Liver (tissue), 9 donors: ENCODE measurements around the gene KCNMA1. TPM values are rescaled to one million over a fixed set of nuclear protein-coding genes. Genes with fewer than 3 reads are reported as not detected.

ENCODE experiments used
- DNase-seq: peaks from one replicate; pipeline ENCODE4 v3.0.0-alpha.2; 2017; ENCODE audit warnings: low spot score
- H3K27ac ChIP-seq, 2 donors: one replicate each; pipeline ENCODE4 v1.7.0; 2013; ENCODE audit warnings: inconsistent platforms in 2 of 2, low read length in 2 of 2, control low read depth in 1 of 2, low read depth in 1 of 2, mild to moderate bottlenecking in 1 of 2
- H3K27me3 ChIP-seq, 4 donors: one replicate each; pipeline versions ENCODE4 v1.6.1 to v1.7.0; 2013; ENCODE audit warnings: low read length in 3 of 4, inconsistent platforms in 1 of 4, mild to moderate bottlenecking in 1 of 4, moderate library complexity in 1 of 4; ENCODE audit not compliant: control insufficient read depth in 4 of 4, insufficient read depth in 4 of 4
- H3K36me3 ChIP-seq, 4 donors: one replicate each; pipeline versions ENCODE4 v1.6.1 to v1.7.0; 2013; ENCODE audit warnings: low read length in 3 of 4, mild to moderate bottlenecking in 3 of 4, low read depth in 1 of 4, moderate library complexity in 1 of 4; ENCODE audit not compliant: control insufficient read depth in 4 of 4, insufficient read depth in 3 of 4
- H3K4me1 ChIP-seq, 4 donors: one replicate each; pipeline versions ENCODE4 v1.6.1 to v1.7.0; 2013; ENCODE audit warnings: low read length in 3 of 4, mild to moderate bottlenecking in 3 of 4, moderate library complexity in 1 of 4; ENCODE audit not compliant: control insufficient read depth in 4 of 4, insufficient read depth in 4 of 4
- H3K4me3 ChIP-seq, 3 donors: one replicate each; pipeline versions ENCODE4 v1.6.1 to v1.7.0; 2013; ENCODE audit warnings: low read length in 3 of 3, control low read depth in 1 of 3, low read depth in 1 of 3, mild to moderate bottlenecking in 1 of 3
- H3K9ac ChIP-seq, 2 donors: one replicate each; pipeline ENCODE4 v1.7.0; 2013; ENCODE audit warnings: low read length in 2 of 2, mild to moderate bottlenecking in 2 of 2, moderate library complexity in 2 of 2, control low read depth in 1 of 2, low read depth in 1 of 2
- H3K9me3 ChIP-seq, 4 donors: one replicate each; pipeline versions ENCODE4 v1.6.1 to v1.7.0; 2013; ENCODE audit warnings: low read length in 3 of 4; ENCODE audit not compliant: control insufficient read depth in 4 of 4
- FOXA1 ChIP-seq: IDR thresholded peaks from 2 replicates; pipeline ENCODE4 v1.6.1; 2016; ENCODE audit warnings: antibody characterized with exemption
- FOXA2 ChIP-seq: IDR thresholded peaks from 2 replicates; pipeline ENCODE4 v1.6.1; 2016; ENCODE audit warnings: antibody characterized with exemption
- GABPA ChIP-seq, 2 donors: IDR thresholded peaks in 1 of 2; conservative IDR thresholded peaks in 1 of 2; 2 replicates each; pipeline ENCODE4 v1.6.1; 2016; ENCODE audit warnings: antibody characterized with exemption in 2 of 2, mild to moderate bottlenecking in 1 of 2, moderate library complexity in 1 of 2
- HNF4A ChIP-seq, 2 donors: conservative IDR thresholded peaks; 2 replicates each; pipeline ENCODE4 v1.6.1; 2016; ENCODE audit warnings: antibody characterized with exemption in 2 of 2, mild to moderate bottlenecking in 2 of 2
- HNF4G ChIP-seq: IDR thresholded peaks from 2 replicates; pipeline ENCODE4 v1.6.1; 2016; ENCODE audit warnings: antibody characterized with exemption
- JUND ChIP-seq, 2 donors: IDR thresholded peaks; 2 replicates each; pipeline ENCODE4 v1.6.1; 2016; ENCODE audit warnings: antibody characterized with exemption in 2 of 2
- NR2F2 ChIP-seq: IDR thresholded peaks from 2 replicates; pipeline ENCODE4 v1.6.1; 2016; ENCODE audit warnings: antibody characterized with exemption
- RAD21 ChIP-seq, 2 donors: IDR thresholded peaks; 2 replicates each; pipeline ENCODE4 v1.6.1; 2016; ENCODE audit warnings: antibody characterized with exemption in 2 of 2, mild to moderate bottlenecking in 2 of 2
- WGBS: extraction: QIAGEN DNeasy Blood & Tissue Kit; methylation state at CpG from one replicate; pipeline ENCODE4 v1.1.7; 2013; 5-methylcytosine and 5-hydroxymethylcytosine counted together
- polyA plus RNA-seq, 2 donors: library from polyadenylated mRNA; stranded (reverse) in 1 of 2; unstranded in 1 of 2; fragments of 200-250 nt in 1 of 2; fragments of >200 nt in 1 of 2; fragmentation: Nextera tagmentation in 1 of 2; extraction: Ambion mirVana in 1 of 2; gene quantifications; one replicate each; pipeline versions ENCODE4 v1.2.1 to v1.2.3, GENCODE V29; 2013 to 2015
- total RNA-seq, 2 donors: library from RNA; depleted of rRNA; stranded (reverse); fragments of >200 nt; gene quantifications; one replicate each; pipeline ENCODE4 v1.2.3, GENCODE V29; 2014
- TF ChIP-seq, protein P1 (sequence below): IDR thresholded peaks from 2 replicates; pipeline ENCODE4 v1.6.1; 2016; ENCODE audit warnings: antibody characterized with exemption
- TF ChIP-seq, protein P2 (sequence below): IDR thresholded peaks from 2 replicates; pipeline ENCODE4 v1.6.1; 2016; ENCODE audit warnings: antibody characterized with exemption, mild to moderate bottlenecking
- TF ChIP-seq, protein P3 (sequence below): IDR thresholded peaks from 2 replicates; pipeline ENCODE4 v1.6.1; 2016; ENCODE audit warnings: antibody characterized with exemption
- TF ChIP-seq, protein P4 (sequence below): fragments of 150-350 bp; IDR thresholded peaks from 2 replicates; pipeline ENCODE4 v1.5.1; 2017; ENCODE audit warnings: improper control_type of control experiment, low read depth, low read length; ENCODE audit not compliant: missing input control
- TF ChIP-seq, protein P5 (sequence below): IDR thresholded peaks from 2 replicates; pipeline ENCODE4 v1.6.1; 2016; ENCODE audit warnings: antibody characterized with exemption
- donor health status: healthy.
- donor health status: healthy.
- donor health status: healthy.
- donor health status: healthy.
- donor health status: healthy.

KCNMA1 gene
- total and polyA plus RNA-seq, 4 donors, result 2.5 to 9.7 (median 4.7) TPM

DNA sequence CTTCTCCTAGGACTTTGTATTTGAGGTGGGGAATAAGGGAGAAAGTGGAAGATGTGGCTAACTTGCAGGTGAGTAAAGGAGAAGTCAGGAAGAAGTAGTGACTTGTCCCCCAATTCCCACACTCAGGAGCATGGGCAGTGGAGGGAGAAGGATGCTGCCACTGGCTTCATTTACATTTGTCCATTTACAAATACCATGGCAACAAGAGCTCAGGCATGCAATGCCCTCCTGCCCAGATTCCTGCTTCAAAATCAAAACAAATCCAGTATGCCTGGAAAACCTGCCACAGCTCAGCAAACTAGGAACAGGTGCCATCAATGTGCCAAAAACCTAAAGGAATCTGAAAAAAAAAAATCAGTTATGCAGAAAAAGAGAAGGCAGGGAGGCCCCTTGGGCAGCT lies 139.9 kb downstream of the KCNMA1 start:
- Histone ChIP-seq H3K4me3 (no peak overlapping the region), H3K9me3 (no peaks in the 10 kb centered on the region), H3K36me3 (no peaks in the 10 kb centered on the region), H3K9ac (no peak overlapping the region), H3K27me3 (no peaks in the 10 kb centered on the region), H3K4me1 (peaks cover 1 to 36% (median 18%) of the 10 kb centered on the region in 4 donors), H3K27ac (no peak overlapping the region)
- DNase-seq, result no peak
- TF ChIP-seq, protein P1, sequence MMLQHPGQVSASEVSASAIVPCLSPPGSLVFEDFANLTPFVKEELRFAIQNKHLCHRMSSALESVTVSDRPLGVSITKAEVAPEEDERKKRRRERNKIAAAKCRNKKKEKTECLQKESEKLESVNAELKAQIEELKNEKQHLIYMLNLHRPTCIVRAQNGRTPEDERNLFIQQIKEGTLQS, result no peak
- TF ChIP-seq FOXA1 (no peak), RAD21 (IDR thresholded peaks at IDR 0.05) (no peak), FOXA2 (no peak), HNF4A (conservative IDR thresholded peaks at IDR 0.05) (no peak)
- TF ChIP-seq, protein P2, sequence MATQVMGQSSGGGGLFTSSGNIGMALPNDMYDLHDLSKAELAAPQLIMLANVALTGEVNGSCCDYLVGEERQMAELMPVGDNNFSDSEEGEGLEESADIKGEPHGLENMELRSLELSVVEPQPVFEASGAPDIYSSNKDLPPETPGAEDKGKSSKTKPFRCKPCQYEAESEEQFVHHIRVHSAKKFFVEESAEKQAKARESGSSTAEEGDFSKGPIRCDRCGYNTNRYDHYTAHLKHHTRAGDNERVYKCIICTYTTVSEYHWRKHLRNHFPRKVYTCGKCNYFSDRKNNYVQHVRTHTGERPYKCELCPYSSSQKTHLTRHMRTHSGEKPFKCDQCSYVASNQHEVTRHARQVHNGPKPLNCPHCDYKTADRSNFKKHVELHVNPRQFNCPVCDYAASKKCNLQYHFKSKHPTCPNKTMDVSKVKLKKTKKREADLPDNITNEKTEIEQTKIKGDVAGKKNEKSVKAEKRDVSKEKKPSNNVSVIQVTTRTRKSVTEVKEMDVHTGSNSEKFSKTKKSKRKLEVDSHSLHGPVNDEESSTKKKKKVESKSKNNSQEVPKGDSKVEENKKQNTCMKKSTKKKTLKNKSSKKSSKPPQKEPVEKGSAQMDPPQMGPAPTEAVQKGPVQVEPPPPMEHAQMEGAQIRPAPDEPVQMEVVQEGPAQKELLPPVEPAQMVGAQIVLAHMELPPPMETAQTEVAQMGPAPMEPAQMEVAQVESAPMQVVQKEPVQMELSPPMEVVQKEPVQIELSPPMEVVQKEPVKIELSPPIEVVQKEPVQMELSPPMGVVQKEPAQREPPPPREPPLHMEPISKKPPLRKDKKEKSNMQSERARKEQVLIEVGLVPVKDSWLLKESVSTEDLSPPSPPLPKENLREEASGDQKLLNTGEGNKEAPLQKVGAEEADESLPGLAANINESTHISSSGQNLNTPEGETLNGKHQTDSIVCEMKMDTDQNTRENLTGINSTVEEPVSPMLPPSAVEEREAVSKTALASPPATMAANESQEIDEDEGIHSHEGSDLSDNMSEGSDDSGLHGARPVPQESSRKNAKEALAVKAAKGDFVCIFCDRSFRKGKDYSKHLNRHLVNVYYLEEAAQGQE, result no peak
- TF ChIP-seq, protein P3, sequence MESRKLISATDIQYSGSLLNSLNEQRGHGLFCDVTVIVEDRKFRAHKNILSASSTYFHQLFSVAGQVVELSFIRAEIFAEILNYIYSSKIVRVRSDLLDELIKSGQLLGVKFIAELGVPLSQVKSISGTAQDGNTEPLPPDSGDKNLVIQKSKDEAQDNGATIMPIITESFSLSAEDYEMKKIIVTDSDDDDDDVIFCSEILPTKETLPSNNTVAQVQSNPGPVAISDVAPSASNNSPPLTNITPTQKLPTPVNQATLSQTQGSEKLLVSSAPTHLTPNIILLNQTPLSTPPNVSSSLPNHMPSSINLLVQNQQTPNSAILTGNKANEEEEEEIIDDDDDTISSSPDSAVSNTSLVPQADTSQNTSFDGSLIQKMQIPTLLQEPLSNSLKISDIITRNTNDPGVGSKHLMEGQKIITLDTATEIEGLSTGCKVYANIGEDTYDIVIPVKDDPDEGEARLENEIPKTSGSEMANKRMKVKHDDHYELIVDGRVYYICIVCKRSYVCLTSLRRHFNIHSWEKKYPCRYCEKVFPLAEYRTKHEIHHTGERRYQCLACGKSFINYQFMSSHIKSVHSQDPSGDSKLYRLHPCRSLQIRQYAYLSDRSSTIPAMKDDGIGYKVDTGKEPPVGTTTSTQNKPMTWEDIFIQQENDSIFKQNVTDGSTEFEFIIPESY, result no peak

DNA sequence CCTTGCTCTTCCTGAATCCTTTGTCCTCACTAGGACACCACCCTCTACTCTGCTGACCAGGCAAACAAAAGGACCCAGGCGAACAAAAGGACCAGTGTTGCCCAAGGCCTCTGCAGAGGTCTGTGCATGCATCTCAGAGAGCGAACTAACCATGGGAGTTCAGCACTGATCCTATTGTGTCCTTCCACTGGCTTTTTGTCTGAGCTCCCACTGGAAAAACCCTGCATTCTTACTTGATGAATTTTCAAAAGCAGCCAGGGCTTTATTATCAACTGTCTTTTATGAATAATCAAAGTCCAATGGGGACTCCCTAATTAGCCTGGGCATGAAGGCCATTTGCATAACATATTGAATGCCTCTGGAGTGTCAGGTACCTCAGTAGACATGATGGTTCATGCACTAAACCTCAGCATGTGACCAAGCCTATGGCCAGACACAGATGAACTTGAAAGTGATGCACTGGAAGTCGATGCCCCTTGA lies 140.6 kb downstream of the KCNMA1 start:
- no peak overlapping the region for H3K9ac ChIP-seq
- 92% methylated on average over 3 of the region's 3 CpGs for WGBS
- peaks cover 1 to 36% (median 18%) of the 10 kb centered on the region in 4 donors for H3K4me1 ChIP-seq
- H3K27me3 ChIP-seq, result no peaks in the 10 kb centered on the region
- DNase-seq, result no peak
- H3K36me3 ChIP-seq, result no peaks in the 10 kb centered on the region
- TF ChIP-seq FOXA1, result no peak
- TF ChIP-seq, protein P4, sequence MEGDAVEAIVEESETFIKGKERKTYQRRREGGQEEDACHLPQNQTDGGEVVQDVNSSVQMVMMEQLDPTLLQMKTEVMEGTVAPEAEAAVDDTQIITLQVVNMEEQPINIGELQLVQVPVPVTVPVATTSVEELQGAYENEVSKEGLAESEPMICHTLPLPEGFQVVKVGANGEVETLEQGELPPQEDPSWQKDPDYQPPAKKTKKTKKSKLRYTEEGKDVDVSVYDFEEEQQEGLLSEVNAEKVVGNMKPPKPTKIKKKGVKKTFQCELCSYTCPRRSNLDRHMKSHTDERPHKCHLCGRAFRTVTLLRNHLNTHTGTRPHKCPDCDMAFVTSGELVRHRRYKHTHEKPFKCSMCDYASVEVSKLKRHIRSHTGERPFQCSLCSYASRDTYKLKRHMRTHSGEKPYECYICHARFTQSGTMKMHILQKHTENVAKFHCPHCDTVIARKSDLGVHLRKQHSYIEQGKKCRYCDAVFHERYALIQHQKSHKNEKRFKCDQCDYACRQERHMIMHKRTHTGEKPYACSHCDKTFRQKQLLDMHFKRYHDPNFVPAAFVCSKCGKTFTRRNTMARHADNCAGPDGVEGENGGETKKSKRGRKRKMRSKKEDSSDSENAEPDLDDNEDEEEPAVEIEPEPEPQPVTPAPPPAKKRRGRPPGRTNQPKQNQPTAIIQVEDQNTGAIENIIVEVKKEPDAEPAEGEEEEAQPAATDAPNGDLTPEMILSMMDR, result no peak
- TF ChIP-seq, protein P3, result no peak
- TF ChIP-seq, protein P2, result no peak
- no peak for TF ChIP-seq NR2F2
- TF ChIP-seq JUND (IDR thresholded peaks at IDR 0.05), result no peak
- TF ChIP-seq GABPA (IDR thresholded peaks at IDR 0.05 in 1 of 2, conservative IDR thresholded peaks at IDR 0.05 in 1 of 2), result no peak
- TF ChIP-seq HNF4G, result no peak
- TF ChIP-seq, protein P5, sequence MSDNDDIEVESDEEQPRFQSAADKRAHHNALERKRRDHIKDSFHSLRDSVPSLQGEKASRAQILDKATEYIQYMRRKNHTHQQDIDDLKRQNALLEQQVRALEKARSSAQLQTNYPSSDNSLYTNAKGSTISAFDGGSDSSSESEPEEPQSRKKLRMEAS, result no peak
- no peak overlapping the region for H3K27ac ChIP-seq
- H3K9me3 ChIP-seq, result no peaks in the 10 kb centered on the region
- H3K4me3 ChIP-seq, result no peak overlapping the region
